Gastrocnemius medialis (tissue), 4 donors: ENCODE measurements around the gene ANKS1B.

Source experiments
- CTCF ChIP-seq, 5 experiments: fragments of 450-650 bp in 3 of 5; fragments of 200-600 bp in 2 of 5; sonication (generic) in 2 of 5; IDR thresholded peaks in 4 of 5; conservative IDR thresholded peaks in 1 of 5; 1 replicate in 4 of 5; 2 replicates in 1 of 5; pipeline ENCODE4 v1.5.1; 2016 to 2019; ENCODE audit warnings: antibody characterized with exemption in 5 of 5, mild to moderate bottlenecking in 3 of 5, moderate library complexity in 3 of 5
- POLR2A ChIP-seq, 2 donors: fragments of 450-650 bp; IDR thresholded peaks; one replicate each; pipeline ENCODE4 v1.6.1; 2017; ENCODE audit warnings: antibody characterized with exemption in 2 of 2, mild to moderate bottlenecking in 2 of 2, moderate library complexity in 2 of 2

GRCh38 chr12:98869886-98870503 is 1114.7 kb downstream of the ANKS1B start:
- TF ChIP-seq CTCF (IDR thresholded peaks at IDR 0.05 in 4 of 5, conservative IDR thresholded peaks at IDR 0.05 in 1 of 5) (no peak), POLR2A (IDR thresholded peaks at IDR 0.05) (no peak)
